ENCODE measurements around the gene STPG3. TPM values are rescaled to one million over a fixed set of nuclear protein-coding genes. Genes with fewer than 3 reads are reported as not detected.

The STPG3 gene
- total and polyA plus RNA-seq, 9 of the 15 experiments (the other 6 are each of a cell fraction or from before 2014, with no cell fraction given) = not detected

- TF ChIP-seq MBD1 (CRISPR knock-in tag; IDR thresholded peaks at IDR 0.05) (no peak), TRIM24 (IDR thresholded peaks at IDR 0.05) (no peak), ZNF583 (CRISPR knock-in tag; IDR thresholded peaks at IDR 0.05) (no peak), SMARCE1 (IDR thresholded peaks at IDR 0.05) (no peak), RFX7 (CRISPR knock-in tag; IDR thresholded peaks at IDR 0.05) (no peak), ZBTB9 (CRISPR knock-in tag; IDR thresholded peaks at IDR 0.05) (no peak), ZC3H11A (IDR thresholded peaks at IDR 0.05; ENCODE audit: low read depth, low read length) (no peak), NCOA2 (IDR thresholded peaks at IDR 0.05; ENCODE audit: partially characterized antibody in 2 of 2) (no peak), YY1 (IDR thresholded peaks at IDR 0.05; ENCODE audit: borderline replicate concordance in 1 of 3, control insufficient read depth in 1 of 3, extremely low read depth in 1 of 3, insufficient read depth in 3 of 3, insufficient read length in 1 of 3, insufficient replicate concordance in 2 of 3, low read depth in 1 of 3, low read length in 2 of 3) (peak in 1 of 3 experiments; percentile 16), ZKSCAN3 (CRISPR knock-in tag; IDR thresholded peaks at IDR 0.05) (no peak), E2F4 (CRISPR knock-in tag; IDR thresholded peaks at IDR 0.05; ENCODE audit: low read depth) (no peak), FOXA3 (CRISPR knock-in tag; conservative IDR thresholded peaks at IDR 0.05 in 1 of 2, IDR thresholded peaks at IDR 0.05 in 1 of 2) (no peak), MEF2D (tag; conservative IDR thresholded peaks at IDR 0.05; ENCODE audit: low read depth) (no peak), ZNF507 (tag; conservative IDR thresholded peaks at IDR 0.05) (no peak), CXXC5 (CRISPR knock-in tag; IDR thresholded peaks at IDR 0.05) (no peak), RFX5 (IDR thresholded peaks at IDR 0.05; ENCODE audit: low read depth, low read length) (no peak), ESRRB (CRISPR knock-in tag; IDR thresholded peaks at IDR 0.05; ENCODE audit: borderline replicate concordance) (no peak), CTCFL (IDR thresholded peaks at IDR 0.05; ENCODE audit: borderline replicate concordance, insufficient read depth, low read depth, low read length, poor library complexity, severe bottlenecking) (peak; percentile 59), XRCC5 (IDR thresholded peaks at IDR 0.05; ENCODE audit: low read depth, low read length) (no peak), ETV6 (IDR thresholded peaks at IDR 0.05; ENCODE audit: borderline replicate concordance in 1 of 2, low read depth in 2 of 2, low read length in 1 of 2) (no peak), ETV6 (CRISPR knock-in tag; IDR thresholded peaks at IDR 0.05; ENCODE audit: borderline replicate concordance) (no peak), ZBED1 (IDR thresholded peaks at IDR 0.05) (no peak)
These were observed 35.9 kb downstream of the STPG3 start (continued) for GRCh38 chr9:137286975-137287383.
